HEK293 (cell line): ENCODE measurements around the gene ARHGAP24.

Source experiments
- PBX3 ChIP-seq: sonication (generic); formaldehyde crosslinking; IDR thresholded peaks from 2 replicates; pipeline ENCODE4 v1.8.1; 2022; ENCODE audit warnings: mild to moderate bottlenecking, moderate library complexity, missing genetic modification reagents
- TRIM28 ChIP-seq: IDR thresholded peaks from 2 replicates; pipeline ENCODE4 v1.6.1; 2011; ENCODE audit warnings: low read length, control low read depth, borderline replicate concordance
- ZNF398 ChIP-seq: fragments of 450-650 bp; formaldehyde crosslinking; IDR thresholded peaks from 2 replicates; pipeline ENCODE4 v1.5.1; 2017; ENCODE audit warnings: missing biosample characterization, missing genetic modification characterization
- ZNF776 ChIP-seq: fragments of 450-650 bp; formaldehyde crosslinking; IDR thresholded peaks from 2 replicates; pipeline ENCODE4 v1.5.0; 2017; ENCODE audit warnings: missing biosample characterization, missing genetic modification characterization, borderline replicate concordance
- TF ChIP-seq, protein P1 (sequence below): fragments of 450-650 bp; formaldehyde crosslinking; IDR thresholded peaks from 2 replicates; pipeline ENCODE4 v1.5.1; 2016; ENCODE audit warnings: missing biosample characterization, missing genetic modification characterization

GRCh38 chr4:85788604-85789003 is 313.7 kb downstream of the ARHGAP24 start:
- TF ChIP-seq, protein P1, sequence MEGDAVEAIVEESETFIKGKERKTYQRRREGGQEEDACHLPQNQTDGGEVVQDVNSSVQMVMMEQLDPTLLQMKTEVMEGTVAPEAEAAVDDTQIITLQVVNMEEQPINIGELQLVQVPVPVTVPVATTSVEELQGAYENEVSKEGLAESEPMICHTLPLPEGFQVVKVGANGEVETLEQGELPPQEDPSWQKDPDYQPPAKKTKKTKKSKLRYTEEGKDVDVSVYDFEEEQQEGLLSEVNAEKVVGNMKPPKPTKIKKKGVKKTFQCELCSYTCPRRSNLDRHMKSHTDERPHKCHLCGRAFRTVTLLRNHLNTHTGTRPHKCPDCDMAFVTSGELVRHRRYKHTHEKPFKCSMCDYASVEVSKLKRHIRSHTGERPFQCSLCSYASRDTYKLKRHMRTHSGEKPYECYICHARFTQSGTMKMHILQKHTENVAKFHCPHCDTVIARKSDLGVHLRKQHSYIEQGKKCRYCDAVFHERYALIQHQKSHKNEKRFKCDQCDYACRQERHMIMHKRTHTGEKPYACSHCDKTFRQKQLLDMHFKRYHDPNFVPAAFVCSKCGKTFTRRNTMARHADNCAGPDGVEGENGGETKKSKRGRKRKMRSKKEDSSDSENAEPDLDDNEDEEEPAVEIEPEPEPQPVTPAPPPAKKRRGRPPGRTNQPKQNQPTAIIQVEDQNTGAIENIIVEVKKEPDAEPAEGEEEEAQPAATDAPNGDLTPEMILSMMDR (tag by site-specific recombination), result no peak
- TF ChIP-seq PBX3 (CRISPR knock-in tag), result no peak
- no peak for TF ChIP-seq ZNF776 (tag by site-specific recombination)
- TF ChIP-seq TRIM28, result no peak
- no peak for TF ChIP-seq ZNF398 (tag by site-specific recombination)
